ENCODE data around the gene ERN1.
A peak's percentile ranks its signal among the peaks of the same experiment; 100 is the strongest.

DNA sequence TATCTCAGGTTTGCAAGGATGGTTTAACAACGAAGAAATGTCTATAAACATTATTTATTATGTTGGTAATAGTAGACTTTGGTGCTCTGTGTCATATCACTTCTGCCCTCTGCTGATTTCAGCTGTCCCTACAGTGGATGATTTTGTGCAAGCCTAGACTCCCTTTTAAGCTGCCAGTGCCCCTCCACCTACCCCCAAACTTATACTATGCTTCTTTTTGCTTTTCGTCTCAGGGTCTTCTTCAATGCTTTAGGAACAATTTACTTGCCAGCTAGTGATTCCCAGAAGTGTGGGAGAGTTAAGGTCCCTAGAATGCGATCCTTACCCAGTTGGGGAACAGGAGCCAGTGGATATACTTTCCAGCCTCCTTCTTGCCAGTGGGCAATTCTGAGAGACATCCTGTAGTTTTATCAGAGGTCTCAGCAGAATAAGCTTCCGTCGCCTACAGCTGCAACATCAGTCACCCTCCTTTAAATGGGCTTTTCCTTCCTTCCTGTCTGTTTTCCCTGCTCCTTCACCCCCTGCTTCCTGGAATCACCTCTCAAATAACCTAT is 113.6 kb downstream of the ERN1 start:
- peak; percentile 1 to 26 for TF ChIP-seq CTCF (conservative IDR thresholded peaks at IDR 0.05 in 1 of 2, IDR thresholded peaks at IDR 0.05 in 1 of 2; ENCODE audit: low read depth in 1 of 2, low read length in 2 of 2)
- no peak for TF ChIP-seq EZH2 (IDR thresholded peaks at IDR 0.05; ENCODE audit: low read length, missing control alignments)
